Neural cell (in vitro differentiated cells): ENCODE measurements around the gene TRIO. TPM values are rescaled to one million over a fixed set of nuclear protein-coding genes. Genes with fewer than 3 reads are reported as not detected.

Experiments
- H2AFZ ChIP-seq: fragments of 200-600, 300-800 bp; sonication (generic), shearing (Covaris generic); 2 replicates; pipeline ENCODE4 v1.6.0; 2014; ENCODE audit warnings: low read depth, mild to moderate bottlenecking, antibody characterized with exemption, low read length, moderate library complexity
- H3F3A ChIP-seq: fragments of 200-600 bp; shearing (Covaris generic); 2 replicates; pipeline ENCODE4 v1.6.1; 2016; ENCODE audit warnings: mild to moderate bottlenecking, moderate library complexity, mixed read lengths, antibody characterized with exemption, low read length; ENCODE audit not compliant: insufficient read depth, poor library complexity, severe bottlenecking
- H3K27ac ChIP-seq: fragments of 200-600, 300-800 bp; sonication (generic), shearing (Covaris generic); 2 replicates; pipeline ENCODE4 v1.5.1; 2014; ENCODE audit warnings: mild to moderate bottlenecking, low read length, moderate library complexity
- H3K27me3 ChIP-seq: fragments of 300-800, 200-600 bp; sonication (generic), shearing (Covaris generic); 2 replicates; pipeline ENCODE4 v1.6.0; 2014; ENCODE audit warnings: mild to moderate bottlenecking, low read depth, low read length, moderate library complexity; ENCODE audit not compliant: insufficient read depth
- H3K36me3 ChIP-seq: fragments of 300-800, 200-600 bp; sonication (generic), shearing (Covaris generic); 2 replicates; pipeline ENCODE4 v1.5.1; 2014; ENCODE audit warnings: mild to moderate bottlenecking, antibody characterized with exemption, low read length, moderate library complexity; ENCODE audit not compliant: insufficient read depth
- H3K4me2 ChIP-seq: fragments of 300-800, 200-600 bp; sonication (generic), shearing (Covaris generic); 2 replicates; pipeline ENCODE4 v1.6.0; 2014; ENCODE audit warnings: mild to moderate bottlenecking, low read length
- H3K4me3 ChIP-seq: fragments of 300-800, 200-600 bp; sonication (generic), shearing (Covaris generic); 2 replicates; pipeline ENCODE4 v1.5.1; 2014; ENCODE audit warnings: mild to moderate bottlenecking, low read length, moderate library complexity
- H3K79me2 ChIP-seq: fragments of 200-600 bp; shearing (Covaris generic); replicated peaks from 2 replicates; pipeline ENCODE4 v1.6.0; 2014; ENCODE audit warnings: mild to moderate bottlenecking, low read length, moderate library complexity; ENCODE audit not compliant: insufficient read depth
- H3K9ac ChIP-seq: fragments of 300-800, 200-600 bp; sonication (generic), shearing (Covaris generic); 2 replicates; pipeline ENCODE4 v1.6.1; 2016; ENCODE audit warnings: mild to moderate bottlenecking, low read length, mixed read lengths
- H3K9me2 ChIP-seq: fragments of 200-600 bp; shearing (Covaris generic); 2 replicates; pipeline ENCODE4 v1.6.1; 2016; ENCODE audit warnings: mild to moderate bottlenecking, low read length, mixed read lengths; ENCODE audit not compliant: insufficient read depth
- H3K9me3 ChIP-seq: fragments of 200-600, 300-800 bp; sonication (generic), shearing (Covaris generic); 2 replicates; pipeline ENCODE4 v1.6.1; 2016; ENCODE audit warnings: mild to moderate bottlenecking, mixed run types, low read length, moderate library complexity, mixed read lengths
- H4K20me1 ChIP-seq: fragments of 200-600 bp; shearing (Covaris generic); 2 replicates; pipeline ENCODE4 v1.6.1; 2016; ENCODE audit warnings: mild to moderate bottlenecking, mixed run types; ENCODE audit not compliant: insufficient read depth
- CTCF ChIP-seq: fragments of 450-650 bp; IDR thresholded peaks from 2 replicates; pipeline ENCODE4 v1.5.1; 2014; ENCODE audit warnings: antibody characterized with exemption, mild to moderate bottlenecking, moderate library complexity; ENCODE audit not compliant: poor library complexity, severe bottlenecking
- EP300 ChIP-seq: fragments of 450-650 bp; conservative IDR thresholded peaks from 2 replicates; pipeline ENCODE4 v1.6.1; 2014; ENCODE audit warnings: antibody characterized with exemption, mild to moderate bottlenecking, moderate library complexity; ENCODE audit not compliant: poor library complexity, severe bottlenecking
- EZH2 ChIP-seq: fragments of 200-600, 300-800 bp; shearing (Covaris generic), sonication (generic); IDR thresholded peaks from 2 replicates; pipeline ENCODE4 v1.6.1; 2014; ENCODE audit warnings: antibody characterized with exemption, low read length, borderline replicate concordance, mild to moderate bottlenecking; ENCODE audit not compliant: insufficient read depth, poor library complexity, severe bottlenecking
- MXI1 ChIP-seq: fragments of 450-650 bp; conservative IDR thresholded peaks from 2 replicates; pipeline ENCODE4 v1.6.1; 2014; ENCODE audit warnings: antibody characterized with exemption, mild to moderate bottlenecking; ENCODE audit not compliant: poor library complexity, severe bottlenecking
- POLR2AphosphoS5 ChIP-seq: IDR thresholded peaks from 2 replicates; pipeline ENCODE4 v1.6.1; 2012
- RAD21 ChIP-seq: fragments of 450-650 bp; conservative IDR thresholded peaks from 2 replicates; pipeline ENCODE4 v1.6.1; 2014; ENCODE audit warnings: antibody characterized with exemption, mild to moderate bottlenecking, moderate library complexity
- REST ChIP-seq: IDR thresholded peaks from 2 replicates; pipeline ENCODE4 v1.6.1; 2012; ENCODE audit warnings: borderline replicate concordance
- SMC3 ChIP-seq: fragments of 450-650 bp; conservative IDR thresholded peaks from 2 replicates; pipeline ENCODE4 v1.6.1; 2014; ENCODE audit warnings: antibody characterized with exemption, mild to moderate bottlenecking, moderate library complexity; ENCODE audit not compliant: poor library complexity
- TAF1 ChIP-seq: IDR thresholded peaks from 2 replicates; pipeline ENCODE4 v1.6.1; 2012; ENCODE audit warnings: low read depth
- polyA plus RNA-seq: library from polyadenylated mRNA; depleted of rRNA; stranded (reverse); fragments of >200 nt; gene quantifications from 2 replicates; pipeline ENCODE4 v1.2.3, GENCODE V29; 2014

Gene TRIO
- polyA plus RNA-seq, 1 donor from 2014 or later: 168 TPM

GRCh38 chr5:14209836-14210235 lies 66.7 kb downstream of the TRIO start:
- peaks cover 93% of the 10 kb centered on the region for H3K79me2 ChIP-seq
- no peak overlapping the region for H3K27ac ChIP-seq
- H3K4me2 ChIP-seq: no peak overlapping the region
- no peaks in the 10 kb centered on the region for H3K27me3 ChIP-seq
- H3F3A ChIP-seq: no peaks in the 10 kb centered on the region
- H3K9me2 ChIP-seq: no peaks in the 10 kb centered on the region
- H3K36me3 ChIP-seq: no peaks in the 10 kb centered on the region
- H4K20me1 ChIP-seq: peaks cover 17% of the 10 kb centered on the region
- no peak overlapping the region for H3K4me3 ChIP-seq
- H3K9me3 ChIP-seq: no peaks in the 10 kb centered on the region
- no peak overlapping the region for H3K9ac ChIP-seq
- no peak overlapping the region for H2AFZ ChIP-seq
- TF ChIP-seq EP300: no peak
- no peak for TF ChIP-seq MXI1

DNA sequence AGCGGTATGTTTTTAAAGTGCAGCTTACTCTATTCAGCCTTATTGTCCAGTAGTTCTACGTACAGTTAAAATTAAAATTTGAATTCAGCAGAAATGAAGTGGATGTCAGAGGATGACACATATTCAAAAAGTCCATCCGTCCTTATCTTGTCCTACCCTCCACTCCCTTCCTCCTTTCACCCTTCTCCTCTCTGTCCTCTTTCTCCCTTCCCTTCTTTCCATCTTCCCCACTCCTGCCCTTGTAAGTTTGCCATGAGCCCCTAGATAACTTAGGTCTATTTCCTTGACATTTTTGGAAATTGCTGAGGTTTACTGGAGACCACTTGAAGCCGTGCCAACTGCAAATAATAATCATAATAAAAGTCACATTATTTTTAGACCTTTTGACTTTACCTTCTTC lies 67.6 kb downstream of the TRIO start:
- no peaks in the 10 kb centered on the region for H3K9me2 ChIP-seq
- no peaks in the 10 kb centered on the region for H3K9me3 ChIP-seq
- TF ChIP-seq EZH2 (no peak), REST (no peak), RAD21 (no peak), SMC3 (no peak), EP300 (no peak), MXI1 (no peak), TAF1 (no peak), CTCF (no peak), POLR2AphosphoS5 (no peak)
- no peaks in the 10 kb centered on the region for H3F3A ChIP-seq
- H3K36me3 ChIP-seq: no peaks in the 10 kb centered on the region
- H3K4me2 ChIP-seq: no peak overlapping the region
- H3K79me2 ChIP-seq: peaks cover 93% of the 10 kb centered on the region
- no peak overlapping the region for H3K9ac ChIP-seq
- H2AFZ ChIP-seq: no peak overlapping the region
- H3K4me3 ChIP-seq: no peak overlapping the region
- H4K20me1 ChIP-seq: peaks cover 17% of the 10 kb centered on the region
- H3K27me3 ChIP-seq: no peaks in the 10 kb centered on the region
- no peak overlapping the region for H3K27ac ChIP-seq
